ENCODE results near the gene GFRA4.

GFRA4 gene

DNA sequence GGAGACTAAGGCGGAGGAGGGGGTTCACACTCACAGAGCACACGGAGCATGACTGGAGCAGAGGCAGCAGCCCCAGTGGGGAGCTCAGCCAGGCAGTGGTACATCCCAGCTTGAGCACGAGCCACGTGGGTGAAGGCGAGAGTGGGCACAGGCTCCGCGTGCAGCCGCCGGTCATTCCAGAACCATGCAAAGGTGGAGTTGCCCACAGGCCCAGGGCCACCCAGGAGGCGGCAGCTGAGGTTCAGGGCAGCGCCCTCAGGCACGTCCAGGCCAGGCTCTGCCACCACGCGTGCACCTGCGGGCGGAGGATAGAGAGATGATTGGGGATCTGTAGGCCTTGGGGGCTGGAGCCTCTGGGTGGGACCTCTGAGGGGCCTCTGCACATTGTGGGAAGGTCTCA, 28.1 kb upstream of the GFRA4 start:
- Histone ChIP-seq H3K79me2 (ENCODE audit: low read length) (no peaks in the 10 kb centered on the region), H3K27ac (ENCODE audit: low read length) (no peak overlapping the region), H3K4me1 (ENCODE audit: low read length) (no peaks in the 10 kb centered on the region), H3F3A (ENCODE audit: insufficient read depth, low read length) (no peaks in the 10 kb centered on the region), H3K4me2 (ENCODE audit: low read depth, low read length) (no peak overlapping the region), H3K4me3 (ENCODE audit: low read length) (no peak overlapping the region), H3K27me3 (replicated peaks; ENCODE audit: insufficient read depth, low read length) (no peaks in the 10 kb centered on the region), H4K20me1 (ENCODE audit: insufficient read depth, low read length) (no peaks in the 10 kb centered on the region), H3K9me2 (replicated peaks; ENCODE audit: insufficient read depth, low read length) (no peaks in the 10 kb centered on the region), H3K9ac (ENCODE audit: low read length) (no peak overlapping the region), H2AFZ (ENCODE audit: low read length) (no peak overlapping the region), H3K9me3 (replicated peaks; ENCODE audit: insufficient read depth, low read length) (no peaks in the 10 kb centered on the region), H3K36me3 (replicated peaks; ENCODE audit: insufficient read depth, low read length) (no peaks in the 10 kb centered on the region)
- no peak for DNase-seq
- TF ChIP-seq EZH2 (optimal IDR thresholded peaks at IDR 0.05; ENCODE audit: low read depth, low read length) (no peak), EZH2phosphoT487 (IDR thresholded peaks at IDR 0.05; ENCODE audit: low read length) (no peak)
- TF ChIP-seq, protein P1, sequence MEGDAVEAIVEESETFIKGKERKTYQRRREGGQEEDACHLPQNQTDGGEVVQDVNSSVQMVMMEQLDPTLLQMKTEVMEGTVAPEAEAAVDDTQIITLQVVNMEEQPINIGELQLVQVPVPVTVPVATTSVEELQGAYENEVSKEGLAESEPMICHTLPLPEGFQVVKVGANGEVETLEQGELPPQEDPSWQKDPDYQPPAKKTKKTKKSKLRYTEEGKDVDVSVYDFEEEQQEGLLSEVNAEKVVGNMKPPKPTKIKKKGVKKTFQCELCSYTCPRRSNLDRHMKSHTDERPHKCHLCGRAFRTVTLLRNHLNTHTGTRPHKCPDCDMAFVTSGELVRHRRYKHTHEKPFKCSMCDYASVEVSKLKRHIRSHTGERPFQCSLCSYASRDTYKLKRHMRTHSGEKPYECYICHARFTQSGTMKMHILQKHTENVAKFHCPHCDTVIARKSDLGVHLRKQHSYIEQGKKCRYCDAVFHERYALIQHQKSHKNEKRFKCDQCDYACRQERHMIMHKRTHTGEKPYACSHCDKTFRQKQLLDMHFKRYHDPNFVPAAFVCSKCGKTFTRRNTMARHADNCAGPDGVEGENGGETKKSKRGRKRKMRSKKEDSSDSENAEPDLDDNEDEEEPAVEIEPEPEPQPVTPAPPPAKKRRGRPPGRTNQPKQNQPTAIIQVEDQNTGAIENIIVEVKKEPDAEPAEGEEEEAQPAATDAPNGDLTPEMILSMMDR (IDR thresholded peaks at IDR 0.05; ENCODE audit: low read length) = no peak

- H3K27me3 ChIP-seq (replicated peaks; ENCODE audit: insufficient read depth, low read length) = peaks cover 7% of the 10 kb centered on the region; the same call in 1 of the 2 replicates
- no peak overlapping the region for H3K4me2 ChIP-seq (ENCODE audit: low read depth, low read length)
- TF ChIP-seq EZH2 (optimal IDR thresholded peaks at IDR 0.05; ENCODE audit: low read depth, low read length) (no peak), EZH2phosphoT487 (IDR thresholded peaks at IDR 0.05; ENCODE audit: low read length) (no peak)
- TF ChIP-seq, protein P1 (IDR thresholded peaks at IDR 0.05; ENCODE audit: low read length) = no peak
- H3K79me2 ChIP-seq (ENCODE audit: low read length) = no peaks in the 10 kb centered on the region
- no peak overlapping the region for H3K9ac ChIP-seq (ENCODE audit: low read length)
- no peak overlapping the region for H3K27ac ChIP-seq (ENCODE audit: low read length)
- no peaks in the 10 kb centered on the region for H3K36me3 ChIP-seq (replicated peaks; ENCODE audit: insufficient read depth, low read length)
- no peaks in the 10 kb centered on the region for H3K4me1 ChIP-seq (ENCODE audit: low read length)
- H3K4me3 ChIP-seq (ENCODE audit: low read length) = no peak overlapping the region
- H3K9me3 ChIP-seq (replicated peaks; ENCODE audit: insufficient read depth, low read length) = no peaks in the 10 kb centered on the region
- no peak overlapping the region for H2AFZ ChIP-seq (ENCODE audit: low read length)
- H4K20me1 ChIP-seq (ENCODE audit: insufficient read depth, low read length) = no peaks in the 10 kb centered on the region
- no peaks in the 10 kb centered on the region for H3F3A ChIP-seq (ENCODE audit: insufficient read depth, low read length)
- H3K9me2 ChIP-seq (replicated peaks; ENCODE audit: insufficient read depth, low read length) = no peaks in the 10 kb centered on the region
- no peak for DNase-seq
These were observed 27.2 kb upstream of the GFRA4 start for GRCh38 chr20:3690413-3690812.

DNA sequence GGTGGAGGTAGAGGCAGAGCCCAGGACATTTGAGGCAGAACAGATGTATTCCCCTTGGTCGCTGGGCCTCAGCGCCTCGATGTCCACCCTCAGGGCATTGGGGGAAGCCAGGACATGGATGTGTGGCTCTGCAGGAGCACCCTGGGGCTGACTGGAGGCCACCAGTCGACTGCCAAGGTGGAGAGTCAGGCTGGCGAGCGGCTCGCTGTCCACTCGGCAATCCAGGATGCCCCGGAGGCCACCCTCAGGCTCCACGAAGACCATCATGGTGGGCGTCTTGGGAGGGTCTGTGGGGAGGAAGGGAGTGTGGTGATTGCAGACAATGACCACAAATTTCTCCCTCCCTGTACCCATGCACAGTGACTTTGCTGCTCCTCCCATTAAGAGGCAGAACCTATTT, 26.8 kb upstream of the GFRA4 start:
- Histone ChIP-seq H3K9me2 (replicated peaks; ENCODE audit: insufficient read depth, low read length) (no peaks in the 10 kb centered on the region), H3K9ac (ENCODE audit: low read length) (no peak overlapping the region), H3K4me2 (ENCODE audit: low read depth, low read length) (no peak overlapping the region), H3F3A (ENCODE audit: insufficient read depth, low read length) (no peaks in the 10 kb centered on the region), H3K4me1 (ENCODE audit: low read length) (no peaks in the 10 kb centered on the region), H3K27ac (ENCODE audit: low read length) (no peak overlapping the region), H3K4me3 (ENCODE audit: low read length) (no peak overlapping the region), H3K36me3 (replicated peaks; ENCODE audit: insufficient read depth, low read length) (no peaks in the 10 kb centered on the region), H3K27me3 (replicated peaks; ENCODE audit: insufficient read depth, low read length) (peaks cover 9% of the 10 kb centered on the region; the same call in 1 of the 2 replicates), H3K79me2 (ENCODE audit: low read length) (no peaks in the 10 kb centered on the region), H3K9me3 (replicated peaks; ENCODE audit: insufficient read depth, low read length) (no peaks in the 10 kb centered on the region), H2AFZ (ENCODE audit: low read length) (no peak overlapping the region), H4K20me1 (ENCODE audit: insufficient read depth, low read length) (no peaks in the 10 kb centered on the region)
- no peak for DNase-seq
- TF ChIP-seq, protein P1 (IDR thresholded peaks at IDR 0.05; ENCODE audit: low read length) = no peak
- TF ChIP-seq EZH2phosphoT487 (IDR thresholded peaks at IDR 0.05; ENCODE audit: low read length) (no peak), EZH2 (optimal IDR thresholded peaks at IDR 0.05; ENCODE audit: low read depth, low read length) (no peak)

Measured in MM.1S (cell line).